Activated naive CD4-positive, alpha-beta T cell treated with anti-CD3 and anti-CD28 coated beads, Interleukin-2, amount 10 ng/mL, durations not matched to agents 7 days and 5 days (primary cell): ENCODE measurements around the gene NEUROG3.

Experiments
- CTCF ChIA-PET: fragments of 350-600 bp; sonication (Branson Sonifier 250); formaldehyde crosslinking; loops from one replicate; lab custom pipeline; 2021; ENCODE audit warnings: antibody characterized with exemption; lab: Charles Lee
- DNase-seq: peaks from one replicate; pipeline ENCODE4 v3.0.0-alpha.2; 2020
- H3K27ac Mint-ChIP-seq: one replicate; pipeline ENCODE4 v1.8.0; 2021; ENCODE audit warnings: mild to moderate bottlenecking, moderate library complexity, mixed read lengths
- H3K27me3 Mint-ChIP-seq: one replicate; pipeline ENCODE4 v1.8.0; 2021; ENCODE audit warnings: mild to moderate bottlenecking, mixed read lengths
- H3K36me3 Mint-ChIP-seq: one replicate; pipeline ENCODE4 v1.8.0; 2021; ENCODE audit warnings: mixed read lengths
- H3K4me1 Mint-ChIP-seq: one replicate; pipeline ENCODE4 v1.8.0; 2021; ENCODE audit warnings: mixed read lengths
- H3K4me3 Mint-ChIP-seq: one replicate; pipeline ENCODE4 v1.8.0; 2021; ENCODE audit warnings: mild to moderate bottlenecking, moderate library complexity, mixed read lengths
- H3K9me3 Mint-ChIP-seq: one replicate; pipeline ENCODE4 v1.8.0; 2021; ENCODE audit warnings: mixed read lengths

Gene NEUROG3

DNA sequence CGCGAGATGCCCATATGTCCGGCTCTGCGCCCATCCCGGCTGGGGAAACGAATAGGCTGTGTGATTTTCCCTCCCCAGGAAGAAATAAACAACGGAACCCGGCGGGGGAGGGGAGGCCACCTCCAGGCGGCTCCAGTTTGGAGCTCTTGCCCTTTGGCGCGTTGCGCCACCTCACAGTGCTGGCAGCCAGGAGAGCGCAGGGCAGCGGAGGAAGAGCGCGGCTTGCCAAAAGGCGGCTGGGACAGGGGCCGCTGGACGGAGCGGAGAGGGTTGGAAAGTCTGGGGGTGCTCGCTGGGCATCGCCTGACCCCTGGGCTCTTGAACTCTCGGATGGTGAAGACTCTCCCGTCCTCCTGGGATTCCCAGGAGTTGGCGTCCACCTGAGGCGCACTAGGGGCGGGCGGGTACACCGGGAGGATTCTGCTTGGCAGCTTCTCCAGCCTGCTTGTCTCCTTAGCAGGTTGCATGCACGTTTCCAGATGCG, 5.3 kb upstream of the NEUROG3 start:
- H3K9me3 Mint-ChIP-seq = no peaks in the 10 kb centered on the region
- H3K36me3 Mint-ChIP-seq = no peaks in the 10 kb centered on the region
- H3K4me1 Mint-ChIP-seq = peaks cover 11% of the 10 kb centered on the region
- H3K27me3 Mint-ChIP-seq = peaks cover 83% of the 10 kb centered on the region
- H3K4me3 Mint-ChIP-seq = no peak overlapping the region
- CTCF ChIA-PET = interaction anchor here (1.0 kb wide), 1 partner anchor 10 kb away, joined by 3 read pairs; no protein-coding TSS in a partner anchor
- no peak overlapping the region for H3K27ac Mint-ChIP-seq
- DNase-seq = no peak

DNA sequence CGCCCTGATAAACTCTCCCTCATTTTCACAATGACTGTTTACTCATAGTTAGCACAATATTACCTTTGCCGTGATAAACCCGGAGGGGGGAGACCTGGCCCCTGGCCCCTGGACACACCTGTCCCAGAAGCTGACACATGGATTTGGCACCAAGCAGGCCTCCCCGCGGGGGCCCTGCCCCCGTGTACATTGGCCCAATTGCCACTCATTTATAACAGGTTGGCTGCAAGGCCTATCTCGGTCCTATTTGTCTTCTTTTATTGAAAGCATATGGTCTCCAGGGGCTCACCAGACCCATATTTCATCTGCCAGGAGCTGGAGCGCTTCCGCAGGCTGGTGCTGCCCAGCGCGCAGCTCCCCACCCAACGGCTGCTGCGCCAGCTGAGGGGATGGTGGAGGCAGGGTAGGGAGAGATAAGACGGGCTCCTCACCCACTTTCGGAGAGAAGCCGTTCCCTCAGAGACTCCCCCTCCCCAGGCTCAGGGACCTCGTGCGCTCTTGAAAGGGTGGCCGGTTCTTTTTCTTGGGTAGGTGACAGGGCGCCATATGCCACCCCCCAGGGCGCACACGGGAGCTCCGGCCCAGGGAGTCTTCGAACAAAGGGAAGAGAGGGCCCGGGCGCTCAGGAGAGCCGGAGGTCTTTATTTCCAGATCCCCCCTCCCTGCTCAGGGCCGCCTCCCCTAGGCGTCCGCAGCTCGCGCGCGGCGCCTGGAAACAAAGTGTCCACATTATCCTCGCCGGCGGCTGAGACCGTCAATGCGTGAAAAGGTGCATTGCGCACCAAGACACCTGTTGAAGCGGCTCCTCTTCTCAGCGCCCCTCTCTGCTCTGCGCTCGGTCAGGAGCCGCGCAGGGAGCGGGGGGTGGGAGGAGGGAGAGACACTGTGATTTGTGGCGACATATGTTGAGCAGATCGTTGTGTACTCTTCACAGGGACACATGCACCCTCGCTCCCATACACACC, 4.3 kb upstream of the NEUROG3 start:
- CTCF ChIA-PET = interaction anchor here (1.0 kb wide), 1 partner anchor 9 kb away, joined by 3 read pairs; no protein-coding TSS in a partner anchor
- H3K9me3 Mint-ChIP-seq = no peaks in the 10 kb centered on the region

DNA sequence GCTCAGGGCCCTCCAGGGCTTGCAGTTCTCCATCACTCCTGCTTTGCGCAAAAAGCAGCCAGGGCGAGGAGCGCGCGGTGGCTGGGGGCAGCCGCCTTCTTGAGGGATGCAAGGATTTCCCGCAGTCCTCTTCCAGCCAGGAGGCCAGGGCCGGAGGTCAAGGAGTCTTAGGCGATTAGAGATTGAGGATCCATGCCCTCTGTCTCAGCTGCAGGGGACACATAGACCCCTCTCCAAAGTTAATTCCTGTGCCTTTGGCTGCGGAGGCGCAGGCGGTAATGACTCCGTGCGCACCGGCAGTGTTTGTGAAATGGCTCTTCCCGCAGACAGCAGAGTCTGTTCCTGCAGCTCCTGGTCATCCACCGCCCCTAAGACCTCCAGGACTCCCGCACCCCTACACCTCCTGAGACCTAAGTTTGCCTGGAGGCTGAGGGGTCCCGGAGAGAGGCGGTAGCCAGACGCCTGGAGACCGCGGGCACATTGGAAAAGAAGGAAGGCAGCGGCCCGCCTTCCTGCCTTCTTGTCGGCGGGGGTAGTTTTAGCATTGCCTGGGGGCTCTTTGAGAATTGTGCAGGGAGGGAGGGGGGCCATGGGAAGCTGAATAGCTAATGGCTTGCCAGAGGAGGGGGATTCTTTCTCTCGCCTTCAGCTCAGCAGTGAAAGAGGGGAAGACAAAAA, 3.3 kb upstream of the NEUROG3 start:
- DNase-seq = no peak

More for the DNA sequence above, 4.3 kb upstream of the NEUROG3 start:
- Mint-ChIP-seq H3K27me3 (peaks cover 93% of the 10 kb centered on the region), H3K27ac (no peak overlapping the region), H3K4me3 (no peak overlapping the region), H3K4me1 (peaks cover 19% of the 10 kb centered on the region), H3K36me3 (no peaks in the 10 kb centered on the region)
- DNase-seq = no peak

DNA sequence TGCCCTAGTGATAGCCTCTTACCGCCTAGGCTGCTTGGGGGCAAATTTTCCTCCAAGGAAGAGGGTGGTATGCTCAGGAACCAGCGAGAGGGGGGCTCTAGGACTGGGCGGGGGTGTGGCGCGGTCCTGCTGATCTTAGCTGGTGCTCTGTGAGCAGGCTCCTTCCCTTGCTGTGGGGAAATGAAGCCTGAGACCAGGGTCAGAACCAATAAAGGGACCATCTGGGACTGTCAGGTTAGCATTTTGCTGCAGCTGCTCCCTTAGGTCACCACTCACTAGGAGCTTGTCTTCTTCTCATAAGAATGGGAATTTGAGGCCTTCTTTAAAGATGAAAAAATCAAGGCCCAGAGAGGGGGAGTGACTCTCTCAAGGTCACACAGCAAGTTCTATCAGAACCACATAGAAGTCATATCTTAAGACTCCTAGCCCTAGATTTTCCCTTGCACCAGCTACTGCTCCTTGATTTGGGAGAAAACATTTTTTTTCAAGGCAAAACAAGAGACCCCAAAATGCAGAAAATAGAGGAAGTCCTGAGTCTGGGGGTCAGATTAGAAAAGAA, 2.0 kb upstream of the NEUROG3 start:
- Mint-ChIP-seq H3K27ac (no peak overlapping the region), H3K4me1 (peaks cover 24% of the 10 kb centered on the region), H3K4me3 (no peak overlapping the region), H3K27me3 (peaks cover 100% of the 10 kb centered on the region), H3K9me3 (no peaks in the 10 kb centered on the region), H3K36me3 (peaks cover 2% of the 10 kb centered on the region)
- DNase-seq = no peak
- CTCF ChIA-PET = interaction anchor here (1.0 to 3.8 kb wide), 2 partner anchors 40 to 61 kb away, joined by 3 to 14 read pairs; no protein-coding TSS in a partner anchor

More for the DNA sequence above, 3.3 kb upstream of the NEUROG3 start:
- Mint-ChIP-seq H3K27me3 (peaks cover 100% of the 10 kb centered on the region), H3K4me1 (peaks cover 24% of the 10 kb centered on the region), H3K9me3 (no peaks in the 10 kb centered on the region), H3K36me3 (peaks cover 2% of the 10 kb centered on the region), H3K27ac (no peak overlapping the region), H3K4me3 (no peak overlapping the region)
- CTCF ChIA-PET = interaction anchor here (1.0 kb wide), 1 partner anchor 38 kb away, joined by 3 read pairs; no protein-coding TSS in a partner anchor

DNA sequence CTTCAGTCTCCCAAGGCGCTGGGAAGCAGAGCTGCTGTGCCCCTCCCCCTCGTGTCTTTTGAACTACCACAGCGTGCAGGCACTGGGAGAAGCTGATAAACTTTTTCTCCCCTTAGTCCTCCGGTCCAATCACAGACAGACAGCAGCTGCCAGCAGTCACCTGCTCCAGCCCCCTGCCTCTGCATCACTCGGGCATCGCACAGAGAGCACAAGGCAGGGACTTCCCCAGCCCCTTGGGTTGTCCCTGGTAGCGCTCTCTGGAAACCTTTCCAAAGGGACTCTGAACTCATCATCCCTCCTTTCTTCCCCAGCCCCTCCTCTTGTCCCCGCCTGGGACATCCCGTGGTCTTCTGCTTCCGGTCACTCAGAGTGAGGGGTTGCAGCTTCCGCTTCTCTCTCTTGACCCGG, 1.4 kb upstream of the NEUROG3 start:
- DNase-seq = no peak

DNA sequence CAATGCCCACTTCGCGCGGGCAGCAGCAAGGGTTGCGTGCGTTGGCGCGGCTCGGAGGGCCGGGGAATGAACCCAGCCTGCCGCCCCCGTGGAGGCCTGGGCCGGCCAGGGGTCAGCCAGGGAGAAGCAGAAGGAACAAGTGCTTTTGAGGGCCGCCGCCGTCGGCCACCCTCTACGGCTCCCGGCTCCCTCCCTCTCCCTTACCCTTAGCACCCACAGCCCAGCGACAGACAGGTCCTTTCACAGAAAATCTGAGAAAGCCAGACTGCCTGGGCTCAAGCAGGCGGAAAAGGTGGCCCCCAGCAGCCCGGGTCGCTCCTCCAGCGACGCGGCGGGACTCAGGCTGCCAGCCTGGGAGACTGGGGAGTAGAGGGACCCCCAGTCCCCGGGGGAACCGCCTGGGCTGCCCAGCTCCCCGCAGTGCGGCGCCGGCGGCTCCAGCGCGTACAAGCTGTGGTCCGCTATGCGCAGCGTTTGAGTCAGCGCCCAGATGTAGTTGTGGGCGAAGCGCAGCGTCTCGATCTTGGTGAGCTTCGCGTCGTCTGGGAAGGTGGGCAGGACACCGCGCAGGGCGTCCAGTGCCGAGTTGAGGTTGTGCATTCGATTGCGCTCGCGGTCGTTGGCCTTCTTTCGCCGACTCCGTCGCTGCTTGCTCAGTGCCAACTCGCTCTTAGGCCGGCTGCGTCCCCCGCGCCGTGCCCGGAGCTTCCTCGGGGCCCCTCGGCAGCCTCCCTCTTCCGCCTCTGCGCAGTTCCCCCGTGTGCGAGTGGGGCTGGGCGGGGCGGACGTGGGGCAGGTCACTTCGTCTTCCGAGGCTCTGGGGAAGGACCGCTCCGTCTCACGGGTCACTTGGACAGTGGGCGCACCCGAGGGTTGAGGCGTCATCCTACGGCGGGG, 815 bp downstream of the NEUROG3 start:
- no peak for DNase-seq
- CTCF ChIA-PET = interaction anchor here (3.8 kb wide), 1 partner anchor 64 kb away, joined by 14 read pairs; no protein-coding TSS in a partner anchor

More for the DNA sequence above, 1.4 kb upstream of the NEUROG3 start:
- Mint-ChIP-seq H3K9me3 (no peaks in the 10 kb centered on the region), H3K4me1 (peaks cover 24% of the 10 kb centered on the region), H3K27me3 (peaks cover 100% of the 10 kb centered on the region), H3K36me3 (peaks cover 2% of the 10 kb centered on the region), H3K27ac (no peak overlapping the region), H3K4me3 (no peak overlapping the region)
- CTCF ChIA-PET = interaction anchor here (3.8 kb wide), 1 partner anchor 62 kb away, joined by 14 read pairs; no protein-coding TSS in a partner anchor

DNA sequence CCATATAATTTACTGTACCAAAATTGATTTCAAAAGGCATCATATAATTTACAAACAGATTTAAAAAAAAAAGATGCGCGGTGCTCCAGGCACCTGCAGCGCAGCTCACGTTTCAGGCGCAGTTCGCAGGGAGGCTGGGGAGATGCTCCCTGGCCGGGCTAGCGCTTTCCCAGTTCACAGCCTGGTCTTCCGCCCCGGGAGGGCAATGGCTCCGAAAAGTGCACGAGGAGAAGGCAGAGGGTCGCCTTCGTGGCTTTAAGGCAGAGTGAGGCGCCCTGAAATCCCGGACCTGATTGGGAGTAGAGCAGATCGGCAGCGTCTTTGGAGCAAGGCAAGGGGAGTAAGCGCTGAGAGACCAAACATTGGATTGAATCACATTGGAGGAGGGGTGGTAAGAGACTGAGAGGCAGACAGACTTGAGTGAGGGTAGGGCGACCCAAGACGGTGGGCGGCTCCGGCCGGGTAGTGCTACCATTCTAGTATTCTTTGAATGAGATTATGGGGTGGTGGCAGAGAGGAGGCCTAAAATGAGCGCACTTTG, 1.5 kb downstream of the NEUROG3 start:
- DNase-seq = no peak
- Mint-ChIP-seq H3K36me3 (peaks cover 2% of the 10 kb centered on the region), H3K9me3 (no peaks in the 10 kb centered on the region), H3K4me3 (no peak overlapping the region), H3K27ac (no peak overlapping the region), H3K4me1 (peaks cover 24% of the 10 kb centered on the region), H3K27me3 (peaks cover 99% of the 10 kb centered on the region)
- CTCF ChIA-PET = no interaction called here

More for the DNA sequence above, 815 bp downstream of the NEUROG3 start:
- Mint-ChIP-seq H3K4me1 (peaks cover 24% of the 10 kb centered on the region), H3K27ac (no peak overlapping the region), H3K9me3 (no peaks in the 10 kb centered on the region), H3K4me3 (peak overlapping the region; percentile 64), H3K27me3 (peaks cover 99% of the 10 kb centered on the region), H3K36me3 (peaks cover 2% of the 10 kb centered on the region)

DNA sequence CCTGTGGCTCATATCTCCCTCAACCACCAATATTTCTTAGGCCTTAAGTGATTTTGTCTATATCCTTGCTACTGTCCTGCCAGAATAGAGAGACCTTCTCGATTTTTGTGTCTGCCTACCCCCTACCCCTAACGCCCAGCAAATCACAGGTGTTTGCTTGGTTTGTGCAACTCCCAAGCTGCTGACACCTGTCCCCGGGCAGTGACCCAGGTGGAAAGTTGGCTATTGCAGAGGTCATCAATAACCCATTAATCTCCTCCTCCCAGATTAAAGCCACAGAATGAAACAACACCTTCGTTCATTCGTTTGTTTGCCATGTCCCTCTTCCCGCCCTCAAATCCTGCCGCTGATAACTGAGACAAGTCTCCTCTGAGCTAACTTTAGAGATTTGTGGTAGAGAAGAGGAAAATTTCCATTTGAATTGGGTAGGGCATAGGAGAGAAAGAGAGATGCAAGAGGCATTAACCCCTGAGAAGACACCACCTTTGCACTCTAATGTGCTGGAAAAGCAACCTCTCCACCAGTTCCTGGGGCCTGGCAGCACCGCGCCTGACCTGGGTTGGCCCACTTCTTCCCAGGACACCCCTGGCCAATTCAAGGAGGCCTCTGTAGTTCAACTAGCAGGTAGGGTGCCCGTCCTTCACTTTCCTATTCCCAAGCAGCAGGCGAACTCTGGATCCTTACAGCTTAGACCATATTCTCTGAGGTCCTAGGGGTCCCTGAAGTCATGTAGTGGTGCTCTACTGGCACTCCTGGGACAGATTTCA, 3.0 kb downstream of the NEUROG3 start:
- CTCF ChIA-PET = no interaction called here
- H3K27ac Mint-ChIP-seq = no peak overlapping the region
- H3K27me3 Mint-ChIP-seq = peaks cover 98% of the 10 kb centered on the region
- peaks cover 24% of the 10 kb centered on the region for H3K4me1 Mint-ChIP-seq
- DNase-seq = no peak
- no peaks in the 10 kb centered on the region for H3K9me3 Mint-ChIP-seq
- no peak overlapping the region for H3K4me3 Mint-ChIP-seq
- H3K36me3 Mint-ChIP-seq = peaks cover 2% of the 10 kb centered on the region

DNA sequence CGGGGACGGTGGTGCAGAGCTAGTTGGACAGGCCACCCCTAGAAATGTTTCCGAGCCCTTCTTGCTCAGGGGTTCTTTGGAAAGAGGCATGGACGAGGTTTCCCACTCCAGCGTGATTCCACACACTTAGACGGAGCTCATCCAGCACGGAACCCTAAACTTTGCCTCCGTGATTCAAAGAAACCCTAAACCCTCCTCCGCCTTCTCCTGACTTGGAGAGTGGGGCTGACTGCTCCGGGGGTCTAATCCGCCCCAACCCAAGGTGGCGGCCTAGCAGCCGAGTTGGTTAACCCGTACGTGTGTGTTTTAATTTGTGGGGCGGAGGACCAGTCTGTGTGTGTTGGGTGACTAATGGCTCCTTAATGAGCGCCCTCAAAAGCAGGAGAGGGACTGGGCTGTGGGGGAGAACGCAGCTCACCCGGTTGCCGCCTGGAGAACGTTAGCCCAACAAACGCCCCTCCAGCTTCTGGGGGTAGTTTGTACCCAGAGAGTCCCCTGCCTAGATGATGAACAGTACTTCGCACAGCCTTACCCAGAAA, 3.8 kb downstream of the NEUROG3 start:
- H3K27ac Mint-ChIP-seq = no peak overlapping the region
- CTCF ChIA-PET = interaction anchor here (1.3 kb wide), 1 partner anchor 9 kb away, joined by 3 read pairs; no protein-coding TSS in a partner anchor
- no peak overlapping the region for H3K4me3 Mint-ChIP-seq
- H3K36me3 Mint-ChIP-seq = peaks cover 2% of the 10 kb centered on the region
- no peak for DNase-seq
- H3K27me3 Mint-ChIP-seq = peaks cover 94% of the 10 kb centered on the region
- peaks cover 21% of the 10 kb centered on the region for H3K4me1 Mint-ChIP-seq
- H3K9me3 Mint-ChIP-seq = no peaks in the 10 kb centered on the region

DNA sequence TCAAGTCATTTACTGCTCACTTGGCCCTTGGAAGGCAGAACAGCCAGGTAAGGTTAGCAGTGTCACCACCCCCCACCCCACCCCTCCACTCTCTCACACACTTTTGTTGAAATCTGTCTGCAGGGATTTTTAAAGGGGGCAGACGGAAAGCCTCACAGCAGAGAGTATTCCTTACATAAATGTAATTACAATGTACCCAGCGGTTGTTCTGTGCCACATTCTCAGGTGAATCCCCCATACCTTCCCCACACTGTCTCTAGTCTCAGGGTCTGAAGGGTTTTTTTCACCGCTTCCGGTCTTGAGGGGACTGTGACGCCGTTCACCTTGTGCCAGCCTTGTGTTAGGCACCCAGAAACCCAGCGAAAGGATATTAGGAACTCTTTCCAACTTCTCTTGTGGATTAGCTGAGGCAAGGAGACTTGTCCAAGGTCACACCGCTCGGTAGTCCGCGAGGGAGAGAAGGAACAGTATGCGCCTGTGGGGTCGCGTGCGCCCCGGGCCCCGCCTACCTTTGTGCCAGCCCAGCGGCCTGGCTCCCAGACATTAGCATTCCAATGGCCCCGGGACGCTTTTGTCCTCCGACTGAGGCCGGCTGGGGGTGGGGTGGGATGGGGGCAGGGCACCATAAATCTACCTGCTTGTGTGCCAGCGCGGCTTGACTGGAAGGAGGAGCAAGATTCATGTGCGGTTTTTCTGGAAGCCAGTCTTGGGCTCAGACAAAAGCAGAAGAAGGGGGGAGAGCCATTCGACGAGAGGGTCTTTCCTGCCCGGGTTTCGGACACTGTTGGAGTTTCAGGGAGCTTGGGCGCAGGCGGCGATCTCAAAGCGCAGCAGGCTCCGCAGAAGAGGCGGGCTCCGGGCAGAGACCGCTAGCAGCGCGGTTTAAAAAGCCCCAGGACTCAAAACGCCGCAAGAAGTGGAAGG, 4.5 kb downstream of the NEUROG3 start:
- DNase-seq = no peak
- Mint-ChIP-seq H3K4me3 (no peak overlapping the region), H3K36me3 (peaks cover 2% of the 10 kb centered on the region), H3K4me1 (peaks cover 15% of the 10 kb centered on the region), H3K9me3 (no peaks in the 10 kb centered on the region), H3K27ac (no peak overlapping the region), H3K27me3 (peaks cover 87% of the 10 kb centered on the region)
- CTCF ChIA-PET = interaction anchor here (1.3 kb wide), 1 partner anchor 9 kb away, joined by 3 read pairs; no protein-coding TSS in a partner anchor

DNA sequence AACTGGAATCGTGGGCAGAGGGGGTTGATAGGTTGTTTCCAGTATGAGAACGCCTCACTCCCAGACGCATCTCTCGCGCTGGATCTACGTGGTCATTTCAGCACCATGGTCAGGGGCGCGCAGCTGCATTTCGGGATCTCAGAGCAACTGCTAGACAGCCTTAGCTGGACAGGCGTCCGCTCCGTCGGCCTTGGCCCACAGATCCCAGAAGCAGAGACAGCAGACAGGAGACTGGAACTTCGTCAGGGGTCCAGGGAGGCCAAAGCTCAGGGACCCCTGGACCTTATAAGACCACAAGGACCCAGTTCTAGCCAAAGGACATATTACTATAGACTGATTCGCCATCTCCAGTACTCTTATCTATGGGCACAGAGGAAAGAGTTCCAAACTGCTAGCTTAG, 5.3 kb downstream of the NEUROG3 start:
- Mint-ChIP-seq H3K4me3 (no peak overlapping the region), H3K36me3 (peaks cover 2% of the 10 kb centered on the region), H3K27me3 (peaks cover 87% of the 10 kb centered on the region), H3K27ac (no peak overlapping the region), H3K9me3 (no peaks in the 10 kb centered on the region), H3K4me1 (peaks cover 9% of the 10 kb centered on the region)
- DNase-seq = peak; percentile 71
- CTCF ChIA-PET = no interaction called here
